ENCODE data around the gene HSPH1. TPM values are rescaled to one million over a fixed set of nuclear protein-coding genes. Genes with fewer than 3 reads are reported as not detected.

Gene HSPH1
- total and polyA plus RNA-seq, 2 of the 8 experiments (the other 6 are each of a cell fraction or from before 2014, with no cell fraction given): 14.2 to 145 TPM

DNA sequence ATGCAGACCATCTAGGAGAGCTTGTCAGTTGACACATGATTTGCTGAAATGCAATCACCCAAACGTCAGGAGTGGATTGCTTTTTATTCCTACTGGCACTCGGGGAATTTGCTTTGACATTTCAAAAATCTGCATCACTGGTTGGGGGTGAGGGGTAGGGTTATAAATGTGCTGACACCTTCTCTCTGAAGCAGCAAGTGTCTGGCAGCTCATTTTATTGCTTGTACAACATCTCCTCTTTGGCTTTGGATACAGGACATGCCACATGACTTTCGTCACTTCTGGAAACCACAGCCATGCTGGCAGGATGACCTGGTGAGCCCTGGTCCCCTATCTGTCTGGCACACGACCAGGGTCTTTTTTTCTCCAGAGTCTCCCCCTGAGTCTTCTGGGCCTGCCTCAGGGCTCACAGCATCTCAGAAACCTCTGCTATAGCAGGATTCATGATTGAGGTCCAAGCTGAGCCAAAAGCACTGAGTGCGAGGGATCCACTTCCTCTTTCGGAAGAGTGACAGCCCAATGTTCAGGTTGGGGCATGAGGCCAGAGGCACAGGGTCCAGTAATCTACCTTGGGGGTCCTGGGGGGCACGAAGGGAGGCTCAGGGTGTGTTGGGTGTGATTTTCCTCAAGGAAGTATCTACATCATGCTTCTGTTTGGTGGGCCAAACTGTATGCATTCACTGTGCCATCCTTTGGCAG is 60.1 kb downstream of the HSPH1 start (continued):
- no peak for TF ChIP-seq CBX8 (IDR thresholded peaks at IDR 0.05; ENCODE audit: borderline replicate concordance, low read depth, low read length)
- TF ChIP-seq GABPA (IDR thresholded peaks at IDR 0.05; ENCODE audit: borderline replicate concordance, insufficient read depth, low read length): no peak
- no peak for TF ChIP-seq GTF2F1 (IDR thresholded peaks at IDR 0.05; ENCODE audit: borderline replicate concordance, low read depth, low read length)
- no peak for TF ChIP-seq FOSL1 (IDR thresholded peaks at IDR 0.05; ENCODE audit: insufficient read depth, low read depth, low read length)
- TF ChIP-seq KDM4A (IDR thresholded peaks at IDR 0.05; ENCODE audit: low read depth, low read length, severe bottlenecking): no peak

Measured in H1 (cell line).